Progenitor cell of endocrine pancreas (in vitro differentiated cells): ENCODE measurements around the gene STIM2. TPM values are rescaled to one million over a fixed set of nuclear protein-coding genes. Genes with fewer than 3 reads are reported as not detected.

Experiments used
- DNase-seq: peaks from one replicate; pipeline ENCODE4 v3.0.0; 2021; ENCODE audit warnings: low spot score; ENCODE audit not compliant: unreplicated experiment
- H3K27ac Mint-ChIP-seq: 2 replicates; pipeline ENCODE4 v1.8.0; 2021; ENCODE audit warnings: mild to moderate bottlenecking, moderate library complexity, mixed read lengths
- H3K27me3 Mint-ChIP-seq: 2 replicates; pipeline ENCODE4 v1.8.0; 2021; ENCODE audit warnings: mixed read lengths
- H3K36me3 Mint-ChIP-seq: 2 replicates; pipeline ENCODE4 v1.8.0; 2022; ENCODE audit warnings: mixed read lengths; ENCODE audit not compliant: insufficient read depth
- H3K4me1 Mint-ChIP-seq: 2 replicates; pipeline ENCODE4 v1.8.0; 2021; ENCODE audit warnings: low read depth, mixed read lengths
- H3K4me3 Mint-ChIP-seq: 2 replicates; pipeline ENCODE4 v1.8.0; 2021; ENCODE audit warnings: low read depth, mild to moderate bottlenecking, moderate library complexity, mixed read lengths
- H3K9me3 Mint-ChIP-seq: 2 replicates; pipeline ENCODE4 v1.8.0; 2021; ENCODE audit warnings: low read depth, mixed read lengths
- total RNA-seq: library from RNA; stranded (reverse); gene quantifications from 2 replicates; pipeline ENCODE4 v1.2.1, GENCODE V29; 2021
- TF ChIP-seq, protein P1 (sequence below): fragments of 200-600 bp; sonication (generic); IDR thresholded peaks from one replicate; pipeline ENCODE4 v1.5.0; 2021; ENCODE audit warnings: antibody characterized with exemption, mild to moderate bottlenecking; ENCODE audit not compliant: unreplicated experiment

Gene STIM2
- total RNA-seq, 1 donor from 2014 or later: 48.7 TPM

DNA sequence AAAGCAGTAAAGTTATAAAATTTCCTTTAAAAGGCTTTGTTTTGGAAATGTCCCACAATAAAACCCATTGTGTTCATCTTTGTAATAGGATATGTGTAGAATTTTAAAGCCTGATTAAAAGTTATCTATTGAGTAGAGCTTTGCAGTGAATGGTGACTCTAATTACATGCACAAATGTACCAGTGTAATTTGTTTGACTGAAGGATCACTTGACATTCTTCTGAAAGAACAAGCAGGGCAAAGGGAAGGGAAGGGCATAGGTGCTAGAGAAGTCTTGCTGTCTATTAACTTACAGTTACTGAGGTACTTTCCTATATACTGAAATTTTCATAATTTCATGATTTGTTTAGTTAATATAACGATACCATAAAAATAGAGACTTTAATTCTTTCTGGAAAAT, 70.8 kb downstream of the STIM2 start:
- Mint-ChIP-seq H3K4me3 (no peak overlapping the region), H3K36me3 (peaks cover 6% of the 10 kb centered on the region), H3K27ac (no peak overlapping the region), H3K4me1 (no peaks in the 10 kb centered on the region), H3K9me3 (no peaks in the 10 kb centered on the region), H3K27me3 (no peaks in the 10 kb centered on the region)
- TF ChIP-seq, protein P1, sequence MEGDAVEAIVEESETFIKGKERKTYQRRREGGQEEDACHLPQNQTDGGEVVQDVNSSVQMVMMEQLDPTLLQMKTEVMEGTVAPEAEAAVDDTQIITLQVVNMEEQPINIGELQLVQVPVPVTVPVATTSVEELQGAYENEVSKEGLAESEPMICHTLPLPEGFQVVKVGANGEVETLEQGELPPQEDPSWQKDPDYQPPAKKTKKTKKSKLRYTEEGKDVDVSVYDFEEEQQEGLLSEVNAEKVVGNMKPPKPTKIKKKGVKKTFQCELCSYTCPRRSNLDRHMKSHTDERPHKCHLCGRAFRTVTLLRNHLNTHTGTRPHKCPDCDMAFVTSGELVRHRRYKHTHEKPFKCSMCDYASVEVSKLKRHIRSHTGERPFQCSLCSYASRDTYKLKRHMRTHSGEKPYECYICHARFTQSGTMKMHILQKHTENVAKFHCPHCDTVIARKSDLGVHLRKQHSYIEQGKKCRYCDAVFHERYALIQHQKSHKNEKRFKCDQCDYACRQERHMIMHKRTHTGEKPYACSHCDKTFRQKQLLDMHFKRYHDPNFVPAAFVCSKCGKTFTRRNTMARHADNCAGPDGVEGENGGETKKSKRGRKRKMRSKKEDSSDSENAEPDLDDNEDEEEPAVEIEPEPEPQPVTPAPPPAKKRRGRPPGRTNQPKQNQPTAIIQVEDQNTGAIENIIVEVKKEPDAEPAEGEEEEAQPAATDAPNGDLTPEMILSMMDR: no peak
- DNase-seq: no peak

DNA sequence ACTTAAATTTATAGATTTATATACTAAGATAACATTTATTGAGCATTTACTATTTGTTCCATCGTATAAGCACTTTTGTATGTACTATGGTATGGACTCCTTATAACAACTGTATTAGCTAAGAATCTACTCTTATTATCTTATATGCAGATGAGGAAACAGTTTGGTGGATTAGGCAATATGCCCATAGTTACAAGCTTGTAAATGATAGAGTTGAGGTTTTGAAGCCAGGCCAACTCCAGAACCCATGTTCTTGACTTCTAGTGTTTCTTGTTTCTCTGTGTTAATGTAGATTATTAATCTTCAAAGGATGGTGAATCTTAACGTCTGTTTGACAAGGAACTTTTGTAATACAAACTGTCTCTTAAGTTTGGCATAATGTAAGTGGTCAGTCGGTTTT, 71.3 kb downstream of the STIM2 start:
- Mint-ChIP-seq H3K4me1 (no peaks in the 10 kb centered on the region), H3K27me3 (no peaks in the 10 kb centered on the region)
- TF ChIP-seq, protein P1: no peak

DNA sequence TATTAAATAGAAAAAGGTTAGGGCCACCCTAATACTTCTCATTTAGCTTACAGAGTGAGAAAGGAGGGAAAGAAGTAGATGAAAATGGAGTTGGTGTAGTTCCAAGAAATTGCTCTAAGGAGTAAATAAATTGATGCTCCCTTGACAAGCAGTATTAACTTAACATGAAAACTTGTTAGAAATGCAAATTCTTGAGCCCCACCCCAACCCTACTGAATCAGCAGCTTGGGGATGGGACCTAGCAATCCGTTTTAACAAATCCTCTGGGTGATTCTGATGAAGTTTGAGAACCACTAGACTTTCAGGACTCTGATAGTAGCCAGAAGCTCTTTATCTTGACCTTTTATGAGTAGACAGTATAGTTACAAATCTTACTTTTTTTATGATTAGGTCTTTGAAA, 74.8 kb downstream of the STIM2 start:
- Mint-ChIP-seq H3K4me3 (no peak overlapping the region), H3K9me3 (no peaks in the 10 kb centered on the region), H3K36me3 (peaks cover 4% of the 10 kb centered on the region), H3K4me1 (peaks cover 6% of the 10 kb centered on the region), H3K27ac (no peak overlapping the region), H3K27me3 (no peaks in the 10 kb centered on the region)
- no peak for DNase-seq
- TF ChIP-seq, protein P1: no peak

More for the DNA sequence above, 71.3 kb downstream of the STIM2 start:
- DNase-seq: no peak
- H3K27ac Mint-ChIP-seq: no peak overlapping the region
- no peak overlapping the region for H3K4me3 Mint-ChIP-seq
- H3K9me3 Mint-ChIP-seq: no peaks in the 10 kb centered on the region
- H3K36me3 Mint-ChIP-seq: peaks cover 6% of the 10 kb centered on the region

DNA sequence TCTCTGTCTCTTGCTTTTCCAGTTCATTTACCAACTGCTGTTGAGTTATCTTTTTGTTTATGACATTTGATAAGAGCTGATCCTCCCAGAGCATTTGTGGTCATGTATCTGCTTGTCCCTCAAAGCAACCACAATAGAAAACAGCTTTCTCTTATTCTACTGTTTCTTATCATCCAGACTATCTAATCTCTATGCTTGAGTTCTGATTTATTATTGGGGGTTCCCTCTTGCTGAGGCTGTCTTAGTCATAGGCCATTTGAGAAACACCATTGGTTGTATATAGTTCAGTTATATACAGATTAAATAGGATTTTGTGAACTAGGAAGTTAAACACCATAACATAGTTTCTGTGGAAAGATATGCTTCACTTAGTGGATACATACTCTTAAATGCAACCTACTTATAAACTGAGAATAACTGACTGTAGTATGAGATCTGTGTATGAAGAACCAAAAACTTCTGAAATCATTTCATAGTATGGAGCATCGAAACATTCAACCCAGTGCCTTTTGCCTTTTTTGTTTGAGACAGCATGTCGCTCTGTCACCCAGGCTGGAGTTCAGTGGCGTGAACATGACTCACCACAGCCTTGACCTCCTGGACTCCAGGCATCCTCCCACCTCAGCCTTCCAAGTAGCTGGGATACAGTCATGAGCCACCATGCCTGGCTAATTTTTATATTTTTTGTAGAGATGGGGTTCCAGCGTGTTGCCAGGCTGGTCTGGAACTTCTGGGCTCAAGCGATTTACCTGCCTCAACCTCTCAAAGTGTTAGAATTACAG, 75.8 kb downstream of the STIM2 start:
- DNase-seq: no peak
- peaks cover 6% of the 10 kb centered on the region for H3K4me1 Mint-ChIP-seq

DNA sequence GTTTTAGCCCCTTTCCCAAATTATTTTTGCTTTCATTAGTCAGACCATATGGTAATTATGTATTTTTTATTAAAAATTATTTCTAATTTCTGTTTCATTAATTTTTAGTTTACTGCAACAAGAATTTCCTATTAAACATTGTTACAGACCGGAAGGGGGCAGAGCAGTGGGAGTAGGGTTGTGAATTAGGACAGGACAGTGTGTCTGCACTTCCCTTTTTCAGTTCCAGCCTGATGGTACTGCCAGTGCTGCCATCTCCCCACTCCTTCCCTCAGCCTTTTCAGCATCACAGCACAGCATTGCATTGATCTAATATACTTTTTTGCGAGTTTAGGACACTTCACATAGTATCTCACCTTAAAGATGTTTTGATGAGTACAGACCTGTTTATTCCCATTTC, 76.5 kb downstream of the STIM2 start:
- Mint-ChIP-seq H3K4me1 (peaks cover 6% of the 10 kb centered on the region), H3K27ac (no peak overlapping the region), H3K4me3 (no peak overlapping the region), H3K36me3 (peaks cover 4% of the 10 kb centered on the region), H3K9me3 (no peaks in the 10 kb centered on the region), H3K27me3 (peaks cover 3% of the 10 kb centered on the region)
- TF ChIP-seq, protein P1: no peak
- no peak for DNase-seq

More for the DNA sequence above, 75.8 kb downstream of the STIM2 start:
- TF ChIP-seq, protein P1: no peak
- Mint-ChIP-seq H3K4me3 (no peak overlapping the region), H3K36me3 (peaks cover 4% of the 10 kb centered on the region), H3K27me3 (peaks cover 3% of the 10 kb centered on the region), H3K27ac (no peak overlapping the region), H3K9me3 (no peaks in the 10 kb centered on the region)
